ENCODE results near the gene GP9. TPM values are rescaled to one million over a fixed set of nuclear protein-coding genes. Genes with fewer than 3 reads are reported as not detected.

GP9 gene
- total RNA-seq, 1 experiment from 2014 or later = not detected

DNA sequence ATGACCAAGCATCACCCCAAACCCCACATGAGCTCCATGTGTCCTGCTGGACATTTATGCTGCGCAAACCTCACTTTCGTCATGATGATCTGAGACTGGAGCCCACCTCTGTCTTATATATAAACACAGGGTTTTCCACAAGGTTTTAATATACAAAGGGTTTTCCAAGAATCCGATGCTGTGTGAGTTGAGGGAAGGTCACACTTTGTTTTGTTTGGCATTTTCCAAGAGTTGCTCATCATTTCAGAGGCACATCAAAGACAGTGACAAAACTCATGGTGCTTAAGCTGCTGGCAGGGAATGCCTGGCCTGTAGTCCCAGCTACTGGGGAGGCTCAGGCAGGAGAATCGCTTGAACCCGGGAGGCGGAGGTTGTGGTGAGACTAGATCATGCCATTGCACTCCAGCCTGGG is 39.4 kb upstream of the GP9 start:
- Mint-ChIP-seq H3K36me3 (ENCODE audit: insufficient read depth, unreplicated experiment) (no peaks in the 10 kb centered on the region), H3K4me1 (ENCODE audit: low read depth, unreplicated experiment) (peaks cover 2% of the 10 kb centered on the region), H3K27ac (ENCODE audit: unreplicated experiment) (no peak overlapping the region), H3K4me3 (ENCODE audit: low read depth, unreplicated experiment) (no peak overlapping the region), H3K27me3 (ENCODE audit: unreplicated experiment) (peaks cover 82% of the 10 kb centered on the region), H3K9me3 (ENCODE audit: low read depth, unreplicated experiment) (no peaks in the 10 kb centered on the region)
- DNase-seq = no peak
- CTCF ChIA-PET = interaction anchor here (2.0 kb wide), 1 partner anchor 51 kb away, joined by 6 read pairs; no protein-coding TSS in a partner anchor
- TF ChIP-seq, protein P1, sequence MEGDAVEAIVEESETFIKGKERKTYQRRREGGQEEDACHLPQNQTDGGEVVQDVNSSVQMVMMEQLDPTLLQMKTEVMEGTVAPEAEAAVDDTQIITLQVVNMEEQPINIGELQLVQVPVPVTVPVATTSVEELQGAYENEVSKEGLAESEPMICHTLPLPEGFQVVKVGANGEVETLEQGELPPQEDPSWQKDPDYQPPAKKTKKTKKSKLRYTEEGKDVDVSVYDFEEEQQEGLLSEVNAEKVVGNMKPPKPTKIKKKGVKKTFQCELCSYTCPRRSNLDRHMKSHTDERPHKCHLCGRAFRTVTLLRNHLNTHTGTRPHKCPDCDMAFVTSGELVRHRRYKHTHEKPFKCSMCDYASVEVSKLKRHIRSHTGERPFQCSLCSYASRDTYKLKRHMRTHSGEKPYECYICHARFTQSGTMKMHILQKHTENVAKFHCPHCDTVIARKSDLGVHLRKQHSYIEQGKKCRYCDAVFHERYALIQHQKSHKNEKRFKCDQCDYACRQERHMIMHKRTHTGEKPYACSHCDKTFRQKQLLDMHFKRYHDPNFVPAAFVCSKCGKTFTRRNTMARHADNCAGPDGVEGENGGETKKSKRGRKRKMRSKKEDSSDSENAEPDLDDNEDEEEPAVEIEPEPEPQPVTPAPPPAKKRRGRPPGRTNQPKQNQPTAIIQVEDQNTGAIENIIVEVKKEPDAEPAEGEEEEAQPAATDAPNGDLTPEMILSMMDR (IDR thresholded peaks at IDR 0.05; ENCODE audit: unreplicated experiment) = no peak
- intact Hi-C loops (cut with micrococcal nuclease; ENCODE audit: unreplicated experiment) = loop anchor here (5.0 to 10.0 kb wide), 2 partner anchors 74 to 226 kb away; partner anchors contain the start of gene COPG1
- no TSS peak for BruUV-seq (replicated peaks)

- Mint-ChIP-seq H3K36me3 (ENCODE audit: insufficient read depth, unreplicated experiment) (peaks cover 4% of the 10 kb centered on the region), H3K9me3 (ENCODE audit: low read depth, unreplicated experiment) (no peaks in the 10 kb centered on the region), H3K4me3 (ENCODE audit: low read depth, unreplicated experiment) (no peak overlapping the region), H3K27me3 (ENCODE audit: unreplicated experiment) (peaks cover 91% of the 10 kb centered on the region), H3K27ac (ENCODE audit: unreplicated experiment) (no peak overlapping the region), H3K4me1 (ENCODE audit: low read depth, unreplicated experiment) (peaks cover 8% of the 10 kb centered on the region)
- BruUV-seq (replicated peaks) = no TSS peak
- intact Hi-C loops (cut with micrococcal nuclease; ENCODE audit: unreplicated experiment) = loop anchor here (5.0 to 10.0 kb wide), 2 partner anchors 72 to 225 kb away; partner anchors contain the start of gene COPG1
- DNase-seq = no peak
- TF ChIP-seq, protein P1 (IDR thresholded peaks at IDR 0.05; ENCODE audit: unreplicated experiment) = no peak
- CTCF ChIA-PET = interaction anchor here (0.5 to 2.0 kb wide), 4 partner anchors 41 to 476 kb away, joined by 3 to 6 read pairs (median 4); no protein-coding TSS in a partner anchor
Measured at GRCh38 chr3:129022114-129023007, 38.2 kb upstream of the GP9 start.

- DNase-seq = no peak
- Mint-ChIP-seq H3K4me3 (ENCODE audit: low read depth, unreplicated experiment) (no peak overlapping the region), H3K27me3 (ENCODE audit: unreplicated experiment) (peaks cover 91% of the 10 kb centered on the region), H3K9me3 (ENCODE audit: low read depth, unreplicated experiment) (no peaks in the 10 kb centered on the region), H3K27ac (ENCODE audit: unreplicated experiment) (no peak overlapping the region), H3K4me1 (ENCODE audit: low read depth, unreplicated experiment) (peaks cover 8% of the 10 kb centered on the region), H3K36me3 (ENCODE audit: insufficient read depth, unreplicated experiment) (peaks cover 4% of the 10 kb centered on the region)
- CTCF ChIA-PET = interaction anchor here (0.7 to 2.0 kb wide), 3 partner anchors 40 to 475 kb away, joined by 3 to 6 read pairs (median 6); no protein-coding TSS in a partner anchor
- intact Hi-C loops (cut with micrococcal nuclease; ENCODE audit: unreplicated experiment) = loop anchor here (5.0 to 10.0 kb wide), 2 partner anchors 72 to 224 kb away; partner anchors contain the start of gene COPG1
- TF ChIP-seq, protein P1 (IDR thresholded peaks at IDR 0.05; ENCODE audit: unreplicated experiment) = no peak
- no TSS peak for BruUV-seq (replicated peaks)
Measured at GRCh38 chr3:129023008-129023358, 37.6 kb upstream of the GP9 start.

- TF ChIP-seq, protein P1 (IDR thresholded peaks at IDR 0.05; ENCODE audit: unreplicated experiment) = peak; percentile 34
- Mint-ChIP-seq H3K9me3 (ENCODE audit: low read depth, unreplicated experiment) (no peaks in the 10 kb centered on the region), H3K4me1 (ENCODE audit: low read depth, unreplicated experiment) (peaks cover 8% of the 10 kb centered on the region), H3K27me3 (ENCODE audit: unreplicated experiment) (peaks cover 81% of the 10 kb centered on the region), H3K36me3 (ENCODE audit: insufficient read depth, unreplicated experiment) (peaks cover 4% of the 10 kb centered on the region), H3K4me3 (ENCODE audit: low read depth, unreplicated experiment) (no peak overlapping the region), H3K27ac (ENCODE audit: unreplicated experiment) (no peak overlapping the region)
- CTCF ChIA-PET = interaction anchor here (0.7 to 3.8 kb wide), 3 partner anchors 7 to 61 kb away, joined by 3 to 30 read pairs (median 3); no protein-coding TSS in a partner anchor
- BruUV-seq (replicated peaks) = no TSS peak
- peak; percentile 60 for DNase-seq
- intact Hi-C loops (cut with micrococcal nuclease; ENCODE audit: unreplicated experiment) = loop anchor here (5.0 to 10.0 kb wide), 2 partner anchors 71 to 223 kb away; partner anchors contain the start of gene COPG1
Measured at GRCh38 chr3:129023909-129024308, 36.7 kb upstream of the GP9 start.
